Astrocyte of the hippocampus (primary cell): ENCODE data around the gene RACK1.
"Not testable (repeated sequence)": the region's sequence is repeated elsewhere in the genome, so short reads cannot be mapped to it uniquely, and the experiment has no call there.

Source experiments
- DNase-seq: peaks from one replicate; pipeline ENCODE4 v3.0.0; 2011; ENCODE audit warnings: low read depth, low spot score

Gene RACK1

DNA sequence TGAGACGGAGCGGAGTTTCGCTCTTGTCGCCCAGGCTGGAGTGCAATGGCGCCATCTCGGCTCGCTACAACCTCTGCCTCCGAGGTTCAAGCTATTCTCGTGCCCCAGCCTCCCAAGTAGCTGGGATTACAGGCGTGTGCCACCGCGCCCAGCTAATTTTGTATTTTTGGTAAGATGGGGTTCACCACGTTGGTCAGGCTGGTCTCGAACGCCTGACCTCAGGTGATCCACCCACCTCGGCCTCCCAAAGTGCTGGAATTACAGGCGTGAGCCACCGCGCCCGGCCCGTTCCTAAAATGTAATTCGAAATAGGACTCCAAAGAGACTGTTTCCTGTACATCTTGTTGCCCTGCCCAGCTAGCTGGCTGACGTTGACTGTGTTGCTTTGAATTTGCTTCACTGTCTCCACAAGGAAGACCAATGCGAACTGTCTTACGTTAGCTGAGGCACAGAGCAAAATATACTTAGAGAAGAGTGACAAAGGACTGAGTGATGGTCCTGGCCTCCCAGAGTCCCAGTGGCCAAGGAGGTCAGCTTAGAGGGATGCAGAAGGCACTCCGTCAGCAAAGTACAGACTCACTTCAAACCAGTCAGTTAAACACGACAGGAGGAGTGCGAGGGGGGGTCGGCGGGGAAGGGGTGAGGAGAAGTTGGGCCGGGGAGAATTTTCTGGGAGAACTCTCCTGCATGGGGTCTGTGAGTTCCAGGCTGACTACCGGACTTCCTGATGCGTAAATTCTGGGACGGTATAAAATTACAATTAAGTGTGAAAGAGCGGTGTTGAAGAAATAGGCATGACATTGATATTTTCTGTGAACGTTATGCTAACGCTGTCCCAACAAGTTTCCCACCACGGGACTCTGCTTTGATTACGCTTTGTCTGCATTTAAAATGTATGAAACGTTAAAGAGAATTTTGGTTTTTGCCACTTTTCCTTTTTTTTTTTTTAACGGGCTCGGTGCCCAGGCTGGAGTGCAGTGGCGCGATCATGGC lies 27.4 kb downstream of the RACK1 start:
- no peak for DNase-seq

DNA sequence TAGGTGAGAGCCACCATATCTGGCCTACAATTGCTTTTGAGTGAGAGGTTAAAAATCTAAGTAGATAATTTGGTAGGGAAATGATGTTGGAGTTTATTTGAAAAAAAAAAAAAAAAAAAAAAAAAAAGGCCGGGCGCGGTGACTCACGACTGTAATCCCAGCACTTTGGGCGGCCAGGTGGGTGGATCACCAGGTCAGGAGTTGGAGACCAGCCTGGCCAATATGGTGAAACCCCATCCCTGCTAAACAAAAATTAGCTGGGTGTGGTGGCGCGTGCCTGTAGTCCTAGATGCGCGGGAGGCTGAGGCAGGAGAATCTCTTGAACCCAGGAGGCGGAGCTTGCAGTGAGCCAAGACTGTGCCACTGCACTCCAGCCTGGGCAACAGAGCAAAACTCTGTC lies 29.5 kb downstream of the RACK1 start:
- not testable (repeated sequence) for DNase-seq

DNA sequence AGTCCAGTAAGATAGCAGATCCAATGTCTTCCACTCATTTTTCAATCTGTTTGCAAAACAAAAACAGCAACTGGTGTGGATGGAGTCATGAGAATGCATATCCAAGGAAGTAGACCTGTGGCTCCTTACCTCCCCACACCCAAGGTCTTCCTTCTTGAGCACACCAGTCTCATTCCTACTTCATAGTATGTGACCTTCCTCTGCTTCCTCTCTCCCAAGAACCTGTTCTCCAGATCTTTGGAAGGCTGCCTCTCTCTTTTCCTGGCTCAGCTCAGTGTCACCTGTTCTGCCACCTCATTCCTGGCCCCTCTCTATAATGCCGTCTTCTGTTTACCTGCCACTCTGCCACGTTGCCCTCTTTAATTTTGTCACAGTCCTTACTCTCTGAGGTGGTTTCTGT lies 30.8 kb downstream of the RACK1 start:
- no peak for DNase-seq

DNA sequence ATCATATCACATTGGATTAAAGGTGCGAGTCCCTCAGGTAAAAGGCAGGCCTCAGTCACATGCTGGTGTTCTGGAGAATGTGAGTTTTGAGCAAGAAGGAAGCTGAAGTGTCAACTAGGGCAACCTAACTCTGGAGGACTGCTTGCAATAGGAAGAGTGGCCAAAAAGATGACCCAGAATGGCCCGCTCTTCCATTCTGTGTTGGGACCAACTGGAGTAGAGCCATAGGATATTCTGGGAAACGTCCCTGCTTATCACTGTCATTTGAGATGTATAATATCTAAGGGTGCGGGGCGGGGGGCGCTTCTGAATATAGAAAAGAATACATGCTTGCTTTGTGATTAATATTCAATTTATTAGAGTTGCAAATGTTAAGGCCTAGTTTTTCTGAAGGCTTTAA lies 31.6 kb downstream of the RACK1 start:
- DNase-seq = no peak

DNA sequence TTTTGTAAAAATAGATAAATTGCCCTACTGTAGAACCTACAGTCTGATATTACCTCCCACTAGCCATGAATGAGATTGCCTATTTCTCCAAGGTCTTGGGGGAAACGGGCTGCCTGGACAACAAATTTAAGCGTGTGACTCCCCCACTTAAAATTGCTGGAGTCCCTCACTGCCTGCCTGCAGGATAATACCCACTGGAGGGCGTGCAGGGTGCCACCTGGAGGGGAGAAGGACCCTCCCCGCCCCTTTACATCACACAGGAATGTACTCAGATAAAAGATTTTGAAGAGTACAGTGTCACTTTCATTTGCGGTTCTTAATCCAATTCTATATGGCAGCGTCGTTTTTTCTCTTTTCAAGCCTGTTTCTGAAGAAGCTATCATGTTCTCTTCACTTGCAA lies 32.5 kb downstream of the RACK1 start:
- DNase-seq = no peak

DNA sequence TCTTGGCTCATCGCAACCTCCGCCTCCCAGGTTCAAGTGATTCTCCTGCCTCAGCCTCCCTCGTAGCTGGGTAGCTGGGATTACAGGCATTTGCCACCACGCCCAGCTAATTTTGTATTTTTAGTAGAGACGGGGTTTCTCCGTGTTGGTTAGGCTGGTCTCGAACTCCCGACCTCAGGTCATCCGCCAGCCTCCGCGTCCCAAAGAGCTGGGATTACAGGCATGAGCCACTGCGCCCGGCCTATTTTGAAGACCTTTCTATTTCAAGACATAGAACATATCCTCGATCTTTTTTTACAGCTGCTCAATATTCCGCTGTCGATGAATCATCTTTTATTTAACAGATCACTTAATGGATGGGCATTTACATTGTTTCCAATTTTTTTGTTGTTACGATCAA lies 33.0 kb downstream of the RACK1 start:
- DNase-seq = not testable (repeated sequence)

DNA sequence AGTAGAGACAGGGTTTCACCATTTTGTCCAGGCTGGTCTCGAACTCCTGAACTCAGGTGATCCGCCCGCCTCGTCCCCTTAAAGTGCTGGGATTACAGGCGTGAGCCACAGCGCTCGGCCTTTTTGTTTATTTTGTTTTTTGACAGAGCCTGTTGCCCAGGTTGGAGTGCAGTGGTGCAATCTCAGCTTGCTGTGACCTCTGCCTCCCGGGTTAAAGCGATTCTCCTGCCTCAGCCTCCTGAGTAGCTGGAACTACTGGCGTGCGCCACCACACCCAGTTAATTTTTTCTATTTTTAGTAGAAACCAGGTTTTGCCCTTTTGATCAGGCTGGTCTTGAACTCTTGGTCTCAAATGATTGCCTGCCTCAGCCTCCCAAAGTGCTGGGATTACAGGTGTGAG lies 33.6 kb downstream of the RACK1 start:
- DNase-seq = not testable (repeated sequence)

DNA sequence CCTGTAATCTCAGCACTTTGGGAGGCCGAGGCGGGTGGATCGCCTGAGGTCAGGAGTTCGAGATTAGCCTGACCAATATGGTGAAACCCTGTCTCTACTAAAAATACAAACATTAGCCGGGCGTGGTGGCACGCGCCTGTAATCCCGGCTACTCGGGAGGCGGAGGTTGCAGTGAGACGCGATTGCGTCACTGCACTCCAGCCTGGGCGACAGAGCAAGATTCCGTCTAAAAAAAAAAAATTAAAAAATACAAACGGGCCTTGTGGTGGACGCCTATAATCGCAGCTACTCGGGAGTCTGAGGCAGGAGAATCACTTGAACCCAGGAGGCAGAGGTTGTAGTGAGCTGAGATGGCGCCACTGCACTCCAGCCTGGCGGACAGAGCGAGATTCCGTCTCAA lies 34.7 kb downstream of the RACK1 start:
- not testable (repeated sequence) for DNase-seq

DNA sequence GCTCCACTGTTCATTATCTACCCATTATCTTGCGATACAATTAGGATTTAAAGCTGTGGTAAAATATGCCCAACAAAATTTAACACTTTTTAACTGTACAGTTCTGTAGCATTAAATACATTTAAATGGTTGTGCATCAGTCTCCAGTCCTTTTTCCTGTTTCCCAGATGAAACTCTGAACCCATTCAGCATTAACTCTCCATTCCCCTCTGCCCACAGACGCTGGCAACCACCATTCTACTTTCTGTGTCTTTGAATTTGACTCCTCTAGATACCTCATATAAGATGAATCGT lies 35.8 kb downstream of the RACK1 start:
- no peak for DNase-seq

DNA sequence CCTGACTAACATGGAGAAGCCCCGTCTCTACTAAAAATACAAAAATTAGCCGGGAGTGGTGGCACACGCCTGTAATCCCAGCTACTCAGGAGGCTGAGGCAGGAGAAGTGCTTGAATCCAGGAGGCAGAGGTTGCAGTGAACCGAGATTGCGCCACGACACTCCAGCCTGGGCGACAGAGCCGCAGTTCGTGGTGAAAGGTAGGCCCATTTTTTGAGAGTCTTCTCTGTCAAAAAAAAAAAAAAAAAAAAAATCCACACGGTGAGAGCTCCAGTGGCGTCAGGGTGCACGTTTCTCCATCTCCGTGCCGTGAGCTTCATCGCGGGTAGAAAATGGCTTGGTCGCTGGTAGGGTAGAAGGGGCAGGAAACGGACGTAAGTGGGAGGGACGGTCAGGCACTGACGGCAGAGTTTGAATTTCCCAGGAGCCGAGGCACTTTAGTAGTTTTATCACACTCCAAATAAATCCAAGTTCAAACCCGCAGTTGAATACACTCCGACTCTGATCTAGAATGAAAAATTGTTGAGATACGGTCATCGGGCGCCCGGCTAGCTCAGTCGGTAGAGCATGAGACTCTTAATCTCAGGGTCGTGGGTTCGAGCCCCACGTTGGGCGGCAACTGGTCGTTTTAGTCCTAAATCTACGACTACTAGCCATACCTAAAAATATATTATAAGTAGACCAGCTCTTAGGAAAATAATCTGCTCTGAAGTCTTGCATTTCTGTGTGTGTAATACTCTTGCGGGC lies 36.3 kb downstream of the RACK1 start:
- DNase-seq = peak; percentile 90

DNA sequence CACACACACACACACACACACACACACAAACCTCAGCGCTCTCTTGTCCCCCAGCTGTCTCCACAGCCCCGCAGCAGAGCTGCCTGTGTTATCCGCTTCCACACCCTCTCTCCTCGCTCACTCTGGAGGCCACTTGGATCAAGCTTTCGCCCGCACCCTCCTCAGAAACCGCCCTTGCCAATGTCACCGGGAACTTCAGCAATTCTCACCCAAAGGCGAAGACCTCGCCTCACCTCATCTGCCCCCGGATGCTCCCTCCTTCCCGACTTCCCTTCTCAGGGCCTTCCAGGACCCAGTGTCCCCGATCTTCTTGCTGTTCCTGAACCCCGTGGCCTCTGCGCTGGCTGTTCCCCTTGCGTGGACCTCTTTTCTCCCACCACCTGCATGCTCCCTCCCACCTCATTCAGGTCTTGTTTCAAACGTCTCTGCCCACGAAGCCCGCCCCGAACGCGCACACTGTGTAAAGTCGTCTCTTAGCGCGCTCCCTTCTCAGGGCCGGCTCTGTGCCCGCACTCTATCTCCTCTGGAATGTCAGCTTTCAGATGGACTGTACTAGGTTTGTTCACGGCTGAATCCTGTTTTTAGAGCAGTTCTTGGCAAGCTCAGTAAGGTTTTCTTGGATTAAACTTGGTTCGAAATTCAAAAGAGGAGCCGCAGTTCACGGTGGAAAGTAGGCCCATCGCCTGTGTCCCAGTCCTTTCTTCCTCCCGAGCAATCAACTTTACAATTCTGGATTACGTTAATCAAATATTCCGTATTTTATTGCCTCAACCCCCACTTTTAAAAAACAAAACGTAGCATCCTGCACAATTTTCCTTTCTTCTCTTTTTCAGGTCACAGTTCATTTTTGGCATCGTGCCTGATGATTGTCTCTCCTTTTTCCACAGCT lies 37.7 kb downstream of the RACK1 start:
- DNase-seq = peak; percentile 60

DNA sequence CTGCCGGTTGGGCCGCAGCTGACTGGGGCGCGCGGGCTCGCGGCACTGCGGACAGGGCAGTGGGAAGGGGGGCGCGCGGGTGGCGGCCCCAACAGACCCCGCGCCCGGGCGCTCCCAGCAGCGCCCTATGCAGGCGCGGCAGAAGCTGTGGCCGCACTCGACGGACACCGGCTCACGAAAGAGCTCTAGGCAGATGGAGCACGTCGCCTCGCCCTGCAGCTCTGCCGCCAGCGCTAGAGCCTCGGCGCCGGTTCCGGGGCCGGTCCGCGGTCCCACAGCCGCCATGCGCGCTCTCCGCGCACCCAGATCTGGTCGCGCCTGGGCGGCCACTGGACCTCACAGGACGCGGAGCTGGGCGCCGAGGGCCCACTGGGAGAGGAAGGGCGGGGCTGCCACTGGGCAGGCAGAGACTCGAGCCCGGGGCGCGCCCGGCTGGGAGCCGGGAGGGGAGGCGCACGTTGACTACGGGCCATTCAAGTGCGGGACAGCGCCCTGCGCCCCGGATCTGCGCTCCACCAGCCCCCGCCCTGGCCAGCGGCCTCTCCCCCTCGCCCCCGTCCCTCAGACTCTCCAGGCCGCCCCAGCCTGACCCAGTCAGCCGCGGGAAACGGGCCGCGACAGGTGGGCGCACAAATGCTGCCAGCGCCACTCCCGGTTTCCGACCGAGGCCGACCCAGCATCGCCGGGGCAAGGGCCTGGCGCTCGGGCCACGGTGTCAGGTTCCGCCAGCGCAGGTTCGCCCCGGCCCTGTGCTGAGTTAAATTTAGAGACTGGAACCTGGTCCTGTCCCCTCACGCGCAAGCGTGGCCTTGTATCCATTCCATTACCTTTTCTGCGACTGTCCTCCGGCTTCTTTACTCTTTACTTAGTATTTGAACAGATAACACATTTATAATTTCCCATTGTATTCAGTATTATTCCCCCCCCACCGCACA lies 38.6 kb downstream of the RACK1 start, which contains the start of gene TRIM7:
Gene TRIM7 (minus strand): TSS at position 371 of the 935 bp plus-strand sequence. CDS start 86 bp downstream, at position 285.
- peak; percentile 56 for DNase-seq

DNA sequence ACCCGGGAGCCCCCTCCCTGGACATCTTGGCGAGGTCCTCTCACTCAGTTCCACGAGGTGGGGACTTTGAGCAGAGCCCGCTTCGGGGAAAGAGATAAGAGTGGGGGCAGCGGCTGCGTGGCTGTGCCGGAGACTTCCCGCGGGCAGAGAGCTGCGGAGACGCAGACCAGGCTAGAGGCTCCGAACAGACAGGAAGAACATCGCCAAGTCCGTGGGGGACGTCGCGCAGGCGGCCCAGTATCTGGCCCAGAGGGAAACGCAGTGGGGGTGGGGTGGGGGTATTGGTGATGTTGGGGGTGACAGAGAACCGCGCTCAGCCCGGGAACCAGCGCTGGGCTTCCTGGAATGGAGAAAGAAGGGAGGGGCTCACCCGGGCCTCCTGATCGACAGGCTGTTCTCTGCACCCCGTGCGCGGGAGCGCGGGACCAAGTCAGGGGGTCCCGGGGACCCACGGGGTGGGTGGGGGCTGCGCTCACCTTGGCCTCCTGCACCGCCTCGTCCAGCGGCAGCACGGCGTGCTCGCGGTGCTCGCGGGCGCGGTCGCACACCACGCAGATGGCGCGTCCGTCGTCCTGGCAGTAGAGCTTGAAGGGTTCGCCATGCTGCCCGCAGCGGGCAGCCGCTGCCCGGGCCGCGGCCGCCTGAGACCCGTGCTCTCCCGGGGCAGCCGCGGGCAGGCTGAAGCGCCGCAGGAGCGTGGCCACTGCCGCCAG lies 39.4 kb downstream of the RACK1 start:
- no peak for DNase-seq

DNA sequence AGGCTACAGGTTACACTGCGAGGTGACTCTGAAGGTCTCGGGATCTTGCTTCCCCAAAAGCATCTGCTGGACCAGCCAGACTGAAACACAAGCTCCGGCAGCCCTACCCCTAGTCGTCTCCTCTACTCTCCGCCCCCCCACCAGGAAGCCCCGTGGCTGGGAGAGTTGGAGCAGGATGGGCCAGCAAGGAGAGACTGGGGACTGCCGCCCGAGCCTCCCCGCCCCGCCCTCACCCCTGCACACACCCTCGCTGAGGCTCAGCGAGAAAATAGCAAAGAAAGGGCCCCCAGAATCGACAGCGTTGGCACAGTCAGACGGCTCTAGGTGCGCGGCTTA lies 40.0 kb downstream of the RACK1 start:
- DNase-seq = no peak

DNA sequence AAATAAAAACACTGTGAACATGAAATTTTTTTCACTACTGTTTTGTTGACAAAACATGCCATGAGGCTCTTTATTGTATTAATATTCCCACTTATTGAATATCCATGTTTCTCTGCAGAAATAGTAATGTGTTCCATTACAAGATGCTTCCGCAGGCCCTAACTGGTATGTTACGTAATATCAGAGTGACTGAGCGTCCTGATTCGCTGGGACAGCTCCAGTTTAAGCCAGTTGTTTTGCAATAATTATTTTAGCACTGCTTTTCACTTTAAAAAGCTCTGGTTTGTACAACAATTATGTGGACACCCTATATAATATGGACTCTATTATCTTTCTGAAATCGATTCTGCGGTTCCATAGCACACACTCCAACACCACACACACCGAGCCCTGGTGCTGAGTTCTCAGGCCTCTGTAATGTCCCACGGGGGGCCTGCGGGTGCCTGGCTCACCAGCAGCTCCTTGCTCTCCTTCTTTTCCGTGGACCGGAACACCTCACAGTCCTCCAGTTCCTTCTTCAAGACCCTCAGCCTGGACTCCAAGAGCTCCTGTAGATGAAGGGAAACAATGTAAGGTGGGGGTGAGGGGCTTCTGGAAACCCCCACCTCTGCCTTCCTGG lies 40.5 kb downstream of the RACK1 start:
- no peak for DNase-seq

DNA sequence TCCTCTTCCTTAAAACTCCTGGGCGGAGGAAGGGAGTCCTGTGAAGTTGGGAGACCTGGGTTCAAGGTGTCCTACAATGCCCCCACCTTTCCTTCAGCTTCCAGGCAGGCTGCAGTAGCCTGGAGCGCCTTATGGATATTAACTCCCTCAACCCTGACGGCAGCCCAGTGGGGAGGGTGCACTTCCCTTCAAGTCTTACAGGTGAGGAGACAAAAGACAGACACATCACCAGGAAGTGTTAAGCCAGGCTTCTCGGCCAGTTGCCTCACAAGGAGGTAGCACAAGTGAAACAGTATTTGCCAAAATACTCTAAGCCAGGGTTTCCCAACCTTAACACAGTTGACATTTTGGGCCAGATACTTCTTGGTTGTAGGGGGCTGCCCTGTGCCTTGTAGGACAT lies 42.9 kb downstream of the RACK1 start:
- no peak for DNase-seq

DNA sequence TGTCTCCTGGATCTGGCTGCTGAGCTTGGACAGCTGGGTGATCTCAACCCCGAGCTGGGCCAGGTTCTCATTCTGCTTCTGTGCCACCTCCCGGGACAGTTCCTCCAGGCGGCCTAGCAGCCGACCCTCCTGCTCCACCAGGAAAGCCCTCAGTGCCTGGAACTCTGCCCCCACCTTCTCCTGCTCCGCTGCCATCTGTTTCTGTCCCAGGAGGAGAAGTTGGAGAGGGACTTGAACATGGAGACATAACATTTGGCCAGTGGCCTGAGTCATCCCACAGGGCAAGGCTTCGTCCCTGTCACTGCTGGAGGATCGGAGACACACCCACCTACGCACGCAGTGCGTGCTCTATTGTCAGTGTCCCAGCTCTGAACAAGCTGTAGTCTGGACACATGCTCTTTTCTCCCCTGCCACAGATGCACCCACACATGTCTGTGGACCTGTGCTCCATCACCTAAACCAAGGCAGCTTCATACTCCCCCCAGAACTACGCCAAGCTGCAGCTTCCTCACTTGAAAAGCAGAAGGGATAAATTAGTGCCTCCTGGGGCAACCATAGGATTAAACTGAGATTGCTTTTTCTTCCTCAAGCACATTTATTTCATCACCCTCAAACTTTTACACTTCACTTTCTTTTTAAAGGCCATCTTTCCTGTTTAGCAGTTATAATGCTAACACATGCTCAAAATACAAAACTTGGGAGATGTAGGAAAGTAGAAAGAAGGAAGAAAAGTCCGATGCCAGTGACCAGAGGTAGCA lies 43.6 kb downstream of the RACK1 start:
- no peak for DNase-seq

DNA sequence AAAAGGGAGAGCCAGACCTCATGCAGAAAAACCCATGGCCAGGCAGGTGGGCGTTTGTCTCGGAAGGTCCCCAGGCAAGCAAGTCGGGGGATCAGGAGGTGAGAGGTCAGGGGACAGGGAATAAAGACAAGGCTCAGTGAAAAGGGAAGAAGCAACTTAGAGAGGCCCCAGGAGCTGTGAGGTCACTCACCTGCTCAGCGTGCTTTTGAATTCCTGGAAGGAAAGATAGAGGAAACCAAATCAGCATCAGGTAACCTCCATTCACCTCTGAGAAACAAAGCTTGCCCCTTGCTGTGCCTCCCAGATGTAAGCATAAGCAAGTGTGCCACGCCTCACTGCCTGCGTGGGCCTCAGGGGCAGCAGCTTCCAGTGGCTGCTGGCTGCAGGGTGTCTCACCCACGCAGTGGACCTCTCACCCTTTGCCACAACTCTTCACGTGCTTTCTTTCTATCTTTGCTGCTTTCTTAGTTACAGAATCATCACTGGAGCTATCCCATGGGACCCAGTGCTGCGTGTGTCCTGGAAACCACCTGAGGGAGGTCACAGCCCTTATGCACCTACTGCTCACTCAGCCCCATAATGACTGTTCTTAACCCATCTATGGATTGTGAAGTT lies 44.7 kb downstream of the RACK1 start:
- DNase-seq = no peak
